Left colon (tissue), 2 donors: ENCODE data around the gene FAM13B. TPM values are rescaled to one million over a fixed set of nuclear protein-coding genes. Genes with fewer than 3 reads are reported as not detected.
"Not testable (repeated sequence)": the region's sequence is repeated elsewhere in the genome, so short reads cannot be mapped to it uniquely, and the experiment has no call there.

Experiments
- ATAC-seq: fragments of 200-7000 bp; cut with Tn5 transposase; one replicate; pipeline ENCODE4 v1.9.1; 2020; ENCODE audit warnings: mild to moderate bottlenecking, moderate library complexity
- DNase-seq, 2 donors: peaks; one replicate each; pipeline ENCODE4 v3.0.0-alpha.2; 2020
- intact Hi-C, 2 donors: fragments of 100-400 bp; cut with DNase I in 1 of 2; cut with micrococcal nuclease in 1 of 2; formaldehyde crosslinking; loops; one replicate each; pipeline versions ENCODE4 v1.11.2 to v1.14.0; 2022; cut with DNase I, micrococcal nuclease
- long read RNA-seq: library from polyadenylated mRNA; unstranded; transcript quantifications from one replicate; pipeline ENCODE4 v2.0.0, GENCODE V29; 2021
- total RNA-seq, 2 donors: library from RNA; stranded (reverse); fragmentation: NEBNext Ultra II Directional; extraction: Animal tissue kit (Norgen Biotek cat#: 25700); gene quantifications; one replicate each; pipeline ENCODE4 v1.2.1, GENCODE V29; 2021
- donor health status: DM: no; HTN: no; CAD: no.
- donor health status: DM: yes; HTN: yes; CAD: no.

The FAM13B gene
- total RNA-seq: 10 to 100 TPM; 20.8 to 24.2 TPM
- long read RNA-seq, full-length matches to known transcripts: 1 of 10 reads
- long read RNA-seq, partial matches to known transcripts: 1 of 10 reads
- long read RNA-seq, other reads (novel, unspliced or antisense): 8 of 10 reads

DNA sequence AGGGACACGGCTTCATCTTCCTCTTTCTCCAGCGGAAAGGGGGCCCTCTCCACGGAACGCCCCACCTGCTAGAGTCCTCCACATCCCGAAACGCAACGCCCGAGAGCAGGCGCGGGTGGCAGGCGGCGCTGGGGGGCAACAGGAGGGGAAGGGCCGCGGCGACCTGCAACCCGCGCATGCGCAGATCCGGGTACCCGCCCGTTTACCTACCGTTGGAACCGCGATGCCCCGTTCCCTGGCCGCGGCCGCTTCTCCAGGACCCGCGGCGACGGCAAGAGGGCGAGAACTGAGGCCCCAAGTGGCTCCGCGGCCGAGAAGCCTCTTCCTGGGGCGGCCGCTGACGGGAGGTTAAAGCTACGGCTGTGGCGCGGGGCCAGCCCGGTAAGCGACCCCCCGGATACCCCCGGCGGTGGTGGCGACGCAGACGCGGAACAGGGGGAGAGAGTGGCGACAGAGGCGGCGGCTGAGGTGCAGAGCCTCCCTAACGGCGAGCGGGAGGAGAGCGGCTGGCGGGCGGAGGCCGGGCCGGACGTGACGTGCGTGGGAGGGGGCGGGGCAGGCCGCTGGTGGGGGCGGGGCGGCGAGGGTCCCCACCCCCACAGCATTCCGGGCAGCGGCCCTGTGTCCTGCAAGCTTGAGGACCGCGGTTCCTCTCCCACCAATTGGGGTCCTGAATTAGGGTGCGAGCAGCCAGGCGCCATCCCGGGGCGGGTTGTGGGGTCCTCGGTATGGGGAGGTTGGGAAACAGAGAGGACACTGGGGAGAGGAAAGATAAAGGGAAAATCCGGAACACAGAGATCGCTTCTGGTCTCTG lies at the start of gene FAM13B:
Gene FAM13B (minus strand): TSS at position 508 of the 814 bp plus-strand sequence. CDS start 13,968 bp downstream, outside the sequence.
- DNase-seq (peak; percentile 80 to 86), ATAC-seq (peak; percentile 93)
- intact Hi-C loops: no loop called here

DNA sequence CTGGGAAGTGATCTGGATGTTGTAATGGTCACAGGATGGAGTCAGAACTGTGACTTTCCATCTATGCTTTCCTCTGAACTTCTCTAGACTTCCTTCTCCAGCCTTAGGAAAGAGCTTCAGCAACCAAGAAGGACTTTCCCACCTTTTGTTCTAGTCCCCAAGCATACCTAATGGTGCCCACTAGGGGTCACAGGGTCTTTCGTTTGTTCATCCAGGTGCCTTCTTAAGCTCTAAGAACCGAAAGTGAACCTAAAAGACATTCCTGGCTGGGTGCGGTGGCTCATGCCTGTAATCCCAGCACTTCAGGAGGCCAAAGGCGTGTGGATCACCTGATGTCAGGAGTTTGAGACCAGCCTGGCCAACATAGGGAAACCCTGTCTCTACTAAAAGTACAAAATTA lies 49.2 kb upstream of the FAM13B start:
- DNase-seq: no peak
- ATAC-seq: no peak
- intact Hi-C loops: no loop called here

DNA sequence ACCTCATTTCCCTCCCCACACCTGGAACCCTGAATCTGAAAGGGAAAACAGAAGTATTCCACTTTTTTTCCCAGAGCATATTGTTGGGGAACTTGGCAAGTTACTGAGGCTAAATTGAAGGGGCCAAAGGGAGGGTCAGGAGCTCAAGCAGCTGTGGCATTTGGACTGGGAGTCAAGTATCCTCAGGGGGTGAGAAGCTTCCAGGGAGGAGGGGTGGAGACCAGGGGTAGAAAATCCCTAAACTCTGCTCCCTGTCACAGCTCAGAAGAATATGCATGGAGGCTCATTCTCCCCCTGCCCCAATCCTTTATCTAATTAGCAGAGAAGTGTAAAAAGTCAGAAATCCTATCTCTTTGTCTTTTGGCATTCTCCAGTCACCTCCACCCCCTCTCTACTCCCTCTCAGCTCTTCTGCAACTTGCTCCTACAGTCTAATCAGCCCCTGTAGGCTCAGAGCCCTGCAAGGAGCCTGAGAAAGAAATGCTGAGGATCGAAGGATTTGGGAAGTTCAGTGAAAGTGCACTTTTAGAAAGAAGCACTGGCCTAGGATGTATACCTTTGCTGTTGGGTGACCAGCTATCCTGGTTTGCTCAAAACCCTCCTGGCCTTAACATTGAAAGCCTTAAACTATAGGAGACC lies 45.2 kb upstream of the FAM13B start:
- intact Hi-C loops: loop anchor here (5.0 kb wide), 1 partner anchor 54 kb away; no protein-coding TSS in a partner anchor
- no peak for ATAC-seq
- DNase-seq: no peak

DNA sequence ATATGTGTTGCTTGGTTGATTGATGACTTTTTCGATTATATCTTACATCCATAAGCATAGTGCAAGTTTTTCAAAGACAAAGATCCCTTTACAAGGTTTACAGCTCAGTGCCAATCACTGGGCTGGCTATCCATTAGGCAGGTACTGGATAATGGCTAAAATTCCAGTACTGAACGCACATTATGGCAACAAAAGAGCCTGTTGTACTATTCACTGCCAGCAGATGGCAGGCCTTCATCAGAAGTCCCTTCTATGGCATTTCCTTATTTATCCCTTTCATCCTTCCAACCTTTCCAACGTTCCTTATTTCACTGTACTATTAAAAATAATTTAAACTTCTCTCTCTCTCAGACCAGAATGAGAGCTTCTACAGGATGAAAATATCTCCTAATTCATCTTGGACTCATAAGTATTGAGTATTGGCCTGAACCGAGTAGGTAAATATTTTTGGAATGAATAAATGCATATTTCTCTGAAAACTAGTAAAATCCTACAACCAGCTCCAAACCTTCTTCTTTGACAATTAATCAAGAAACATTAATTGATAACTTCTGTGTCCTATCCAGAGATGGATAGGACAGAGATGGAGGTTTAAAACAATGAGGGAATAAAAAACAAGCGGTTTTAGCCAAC lies 44.3 kb upstream of the FAM13B start:
- intact Hi-C loops: loop anchor here (5.0 kb wide), 1 partner anchor 55 kb away; no protein-coding TSS in a partner anchor
- ATAC-seq: peak; percentile 74
- DNase-seq: peak; percentile 33 to 76

DNA sequence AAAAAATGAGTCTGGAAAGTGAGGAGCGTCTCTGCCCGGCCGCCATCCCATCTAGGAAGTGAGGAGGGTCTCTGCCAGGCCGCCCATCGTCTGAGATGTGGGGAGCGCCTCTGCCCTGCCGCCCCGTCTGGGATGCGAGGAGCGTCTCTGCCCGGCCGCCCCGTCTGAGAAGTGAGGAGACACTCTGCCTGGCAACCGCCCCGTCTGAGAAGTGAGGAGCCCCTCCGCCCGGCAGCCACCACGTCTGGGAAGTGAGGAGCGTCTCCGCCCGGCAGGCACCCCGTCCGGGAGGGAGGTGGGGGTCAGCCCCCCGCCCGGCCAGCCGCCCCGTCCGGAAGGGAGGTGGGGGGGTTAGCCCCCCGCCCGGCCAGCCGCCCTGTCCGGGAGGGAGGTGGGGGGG lies 37.1 kb upstream of the FAM13B start:
- DNase-seq, ATAC-seq, intact Hi-C loops: not testable (repeated sequence)

DNA sequence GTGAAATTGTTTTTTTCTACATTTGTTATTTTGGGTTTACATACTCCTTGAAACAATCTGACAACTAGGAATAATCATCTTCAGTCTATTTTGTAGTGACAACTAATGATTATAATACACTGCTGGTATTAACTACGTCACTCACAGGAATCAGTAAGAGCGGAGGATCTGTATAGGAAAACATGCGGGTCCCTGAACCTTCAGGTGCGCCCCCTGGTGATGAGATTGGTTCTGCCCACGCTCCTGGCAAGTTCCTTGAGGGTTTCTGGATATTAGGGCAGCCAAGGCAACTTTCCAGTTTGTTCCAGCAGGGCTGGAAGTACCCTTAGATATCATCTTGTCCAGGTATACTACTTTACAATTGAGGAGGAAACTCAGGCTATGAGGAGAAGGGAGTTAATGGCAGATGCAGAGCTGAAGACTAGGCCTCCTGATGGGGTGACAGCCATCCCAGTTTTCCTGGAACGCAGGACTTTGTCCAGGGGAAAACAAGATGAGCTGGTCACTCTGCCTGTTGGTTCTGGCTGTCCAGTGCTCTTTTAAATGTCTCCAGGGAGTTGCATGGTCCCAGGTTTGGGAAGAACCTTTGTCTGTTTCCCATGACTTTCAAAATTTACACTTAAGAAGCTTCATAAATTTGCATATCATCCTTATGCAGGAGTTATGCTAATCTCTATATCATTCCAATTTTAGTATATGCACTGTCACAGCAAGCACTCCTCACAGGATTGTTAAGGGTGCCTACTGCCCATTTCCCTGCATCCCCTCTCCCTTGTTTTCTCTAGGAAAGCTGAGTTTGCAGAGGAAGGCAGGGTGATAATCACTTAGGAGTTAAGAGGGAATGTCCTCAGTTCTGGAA lies 36.1 kb upstream of the FAM13B start:
- peak; percentile 85 for ATAC-seq
- intact Hi-C loops: no loop called here

DNA sequence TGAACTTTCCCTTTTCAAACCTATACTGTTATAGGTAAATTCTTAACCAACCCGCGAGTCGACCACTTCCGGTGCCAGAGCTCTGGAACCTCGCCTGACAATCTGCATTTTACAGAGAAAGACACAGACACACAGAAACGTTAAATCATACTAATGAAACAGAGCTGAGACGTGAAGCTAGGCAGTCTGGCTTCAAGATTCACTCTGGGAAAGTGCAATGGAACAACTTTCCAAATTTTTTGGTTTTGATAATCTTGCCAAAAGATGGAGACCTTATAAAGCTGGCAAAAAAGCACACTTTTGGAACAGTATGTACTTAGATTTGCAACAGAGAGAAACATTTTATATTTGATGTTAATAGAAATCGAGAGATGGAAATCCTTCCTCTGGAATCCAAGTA lies 35.1 kb upstream of the FAM13B start:
- ATAC-seq: no peak
- intact Hi-C loops: no loop called here
- no peak for DNase-seq

More for the DNA sequence above, 36.1 kb upstream of the FAM13B start:
- peak; percentile 51 to 87 for DNase-seq

DNA sequence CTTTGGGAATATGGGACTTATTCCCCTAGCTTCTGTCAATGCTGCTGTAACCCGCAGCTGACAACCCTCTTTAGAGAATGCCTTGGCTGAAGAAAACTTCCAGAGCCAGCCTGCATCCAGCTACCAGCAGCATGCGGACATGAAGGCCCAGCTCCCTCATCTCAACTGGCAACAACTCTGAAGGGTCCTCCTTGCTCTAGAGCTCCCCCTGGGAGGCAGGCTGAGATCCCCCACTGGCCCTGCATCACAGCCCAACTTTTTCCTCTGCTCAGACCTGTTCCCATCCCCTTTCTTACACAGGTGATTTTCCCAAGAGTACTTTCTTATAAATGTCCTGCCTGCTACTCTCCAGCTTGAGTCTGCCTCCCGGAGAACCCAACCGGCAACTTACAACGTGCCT lies 32.2 kb upstream of the FAM13B start:
- DNase-seq (no peak), ATAC-seq (no peak)
- intact Hi-C loops: no loop called here

DNA sequence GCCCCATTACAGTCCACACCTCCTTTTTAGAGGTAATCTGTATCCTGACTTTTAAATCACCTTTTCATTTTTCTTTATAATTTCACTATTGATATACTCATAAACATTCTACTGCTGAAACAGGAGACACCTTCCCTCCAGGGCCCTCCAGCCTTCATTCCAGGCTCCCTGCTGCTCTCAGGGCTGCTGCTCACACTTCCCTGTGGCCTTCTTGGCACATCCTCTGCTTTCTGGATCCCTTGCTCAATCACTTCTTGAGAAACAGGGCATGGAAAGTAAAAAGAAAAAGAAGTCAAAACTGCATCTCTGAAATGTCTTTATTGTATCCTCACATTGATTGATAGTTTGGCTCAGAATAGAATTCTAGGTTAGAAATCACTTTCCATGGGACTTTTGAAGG lies 31.6 kb upstream of the FAM13B start:
- DNase-seq (no peak), ATAC-seq (no peak)
- intact Hi-C loops: no loop called here

DNA sequence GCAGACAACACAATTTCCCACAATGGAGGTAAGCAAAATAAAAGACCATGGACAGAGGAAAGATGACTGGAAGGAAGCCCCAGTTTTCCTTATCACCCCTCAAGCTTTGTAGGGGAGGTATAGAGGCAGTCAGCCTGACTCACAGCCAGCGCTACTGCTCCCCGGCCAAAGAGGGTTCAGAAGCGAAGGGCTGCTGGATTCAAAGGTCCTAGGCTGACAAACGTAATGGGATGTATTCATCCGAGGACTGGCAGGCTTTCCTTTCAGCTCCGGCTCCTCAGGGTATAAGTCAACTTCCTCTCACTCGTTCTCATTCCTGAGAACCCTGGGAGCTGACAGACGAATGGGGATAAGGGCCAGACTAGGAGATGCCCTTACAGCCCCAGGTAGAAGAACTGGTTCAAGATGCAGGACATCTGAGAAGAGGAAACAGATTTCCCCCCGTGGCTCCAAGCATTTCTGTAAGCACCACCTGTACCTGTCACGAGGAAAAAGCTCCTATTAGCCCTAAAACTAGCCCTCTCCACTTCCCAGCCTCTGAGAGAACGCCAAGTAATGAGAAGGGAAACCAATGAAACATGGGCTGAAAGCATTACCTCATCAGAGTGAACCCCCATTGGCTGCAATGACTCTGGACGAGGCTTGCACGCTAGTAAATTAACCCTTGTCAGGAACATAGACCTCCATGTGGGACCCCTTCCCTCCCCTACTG lies 22.1 kb upstream of the FAM13B start:
- no peak for ATAC-seq
- intact Hi-C loops: no loop called here
- no peak for DNase-seq

DNA sequence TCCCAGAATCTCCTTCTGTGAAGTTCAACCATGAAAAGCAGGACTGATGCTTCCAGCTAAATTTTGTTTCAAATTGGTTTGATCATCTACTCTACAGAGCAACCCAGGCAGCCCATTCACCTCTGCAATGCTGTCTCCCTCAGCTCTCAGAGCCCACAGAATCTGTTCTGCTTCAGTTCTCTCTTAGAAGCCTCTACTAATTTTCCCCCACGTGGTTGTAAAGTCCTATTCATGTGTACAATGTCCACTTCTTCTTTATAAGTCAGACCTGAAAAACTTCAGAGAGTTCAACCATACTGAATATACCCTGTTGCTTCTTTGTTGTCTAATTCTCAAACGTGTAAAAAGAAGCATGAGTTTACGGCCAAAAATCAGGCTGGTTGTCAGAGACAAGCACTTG lies 21.3 kb upstream of the FAM13B start:
- intact Hi-C loops: no loop called here
- no peak for ATAC-seq
- DNase-seq: no peak

DNA sequence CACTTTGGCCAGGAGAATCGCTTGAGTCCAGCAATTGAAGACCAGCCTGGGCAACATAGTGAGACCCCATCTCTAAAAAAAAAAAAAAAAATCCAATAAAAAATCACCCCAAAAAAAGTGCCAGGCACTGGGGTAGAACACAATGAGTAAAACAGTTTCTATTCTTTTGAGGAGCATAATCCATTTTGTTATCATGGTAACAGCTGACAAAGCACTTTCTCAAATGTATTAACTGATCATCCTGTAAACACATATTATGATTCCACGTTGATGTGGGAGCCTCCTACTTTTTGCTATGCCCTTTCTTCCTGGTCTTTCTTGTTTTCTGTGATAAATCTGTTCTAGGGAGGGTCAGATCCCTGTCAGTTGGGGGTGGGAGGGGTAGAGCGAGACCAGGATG lies 20.7 kb upstream of the FAM13B start:
- intact Hi-C loops: no loop called here
- no peak for ATAC-seq
- no peak for DNase-seq

DNA sequence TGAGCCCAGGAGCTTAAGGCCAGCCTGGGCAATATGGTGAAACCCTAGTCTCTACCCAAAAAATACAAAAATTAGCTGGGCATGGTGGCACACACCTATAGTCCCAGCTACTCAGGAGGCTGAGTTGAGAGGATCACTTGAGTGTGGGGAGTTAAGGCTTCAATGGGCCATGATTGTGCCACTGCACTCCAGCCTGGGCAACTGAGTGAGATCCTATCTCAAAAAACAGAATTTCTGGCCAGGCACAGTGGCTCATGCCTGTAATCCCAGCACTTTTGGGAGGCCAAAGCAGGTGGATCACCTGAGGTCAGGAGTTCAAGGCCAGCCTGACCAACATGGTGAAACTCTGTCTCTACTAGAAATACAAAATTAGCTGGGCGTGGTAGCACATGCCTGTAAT lies 19.8 kb upstream of the FAM13B start:
- not testable (repeated sequence) for ATAC-seq

DNA sequence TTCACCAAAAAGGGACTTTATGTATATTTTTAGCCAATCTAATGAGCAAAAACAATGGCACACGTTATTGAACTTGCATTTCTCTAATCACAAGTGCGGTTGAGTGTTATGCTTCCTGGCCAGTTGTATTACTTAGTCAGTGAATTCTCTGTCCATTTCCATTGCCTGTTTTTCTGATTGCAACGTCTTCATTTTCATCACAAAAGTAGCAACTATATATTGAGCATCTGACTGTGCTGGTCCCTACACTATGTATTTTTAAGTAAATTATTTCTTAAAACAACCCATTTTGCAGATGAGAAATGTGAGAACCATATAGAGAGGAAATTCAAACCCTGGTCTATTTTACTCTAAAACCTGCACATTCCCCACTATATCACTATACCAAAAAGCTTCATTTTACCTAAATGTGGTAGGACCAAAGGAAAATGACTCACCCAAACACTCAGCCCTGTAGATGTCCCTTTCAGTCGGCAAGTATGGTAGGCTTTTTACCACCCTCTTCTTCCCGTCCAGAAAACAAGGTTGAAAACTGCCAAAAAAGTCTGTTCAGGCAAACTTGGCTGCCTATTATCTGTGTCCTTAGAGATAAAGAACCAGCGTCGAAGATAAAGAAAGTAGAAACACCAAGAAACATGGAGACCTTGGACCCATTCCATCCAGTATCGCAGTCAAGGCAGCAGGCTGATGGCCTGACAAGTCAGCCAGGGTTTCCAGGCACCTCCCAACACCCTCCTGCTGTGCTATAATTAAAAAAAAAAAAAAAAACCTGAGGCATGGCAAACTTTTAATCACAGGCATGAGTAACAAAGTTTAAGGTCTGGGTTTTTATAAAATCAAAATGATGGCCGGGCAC lies 18.8 kb upstream of the FAM13B start:
- intact Hi-C loops: no loop called here
- ATAC-seq (no peak), DNase-seq (no peak)

More for the DNA sequence above, 19.8 kb upstream of the FAM13B start:
- intact Hi-C loops, DNase-seq: not testable (repeated sequence)

DNA sequence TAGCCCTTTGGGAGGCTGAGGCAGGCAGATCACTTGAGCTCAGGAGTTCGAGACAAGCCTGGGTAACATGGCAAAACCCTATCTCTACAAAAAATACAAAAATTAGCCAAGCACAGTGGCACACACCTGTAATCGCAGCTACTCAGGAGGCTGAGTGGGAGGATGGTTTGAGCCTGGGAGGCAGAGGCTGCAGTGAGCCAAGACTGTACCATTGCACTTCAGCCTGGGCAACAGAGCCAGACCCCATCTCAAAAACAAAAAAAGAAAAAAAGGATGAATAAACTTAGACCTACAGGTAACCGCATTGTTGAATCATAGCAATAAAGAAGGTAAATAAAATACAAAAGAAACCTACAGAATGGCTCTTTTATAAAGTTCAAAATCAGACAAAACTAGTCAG lies 12.4 kb upstream of the FAM13B start:
- ATAC-seq, intact Hi-C loops, DNase-seq: not testable (repeated sequence)

DNA sequence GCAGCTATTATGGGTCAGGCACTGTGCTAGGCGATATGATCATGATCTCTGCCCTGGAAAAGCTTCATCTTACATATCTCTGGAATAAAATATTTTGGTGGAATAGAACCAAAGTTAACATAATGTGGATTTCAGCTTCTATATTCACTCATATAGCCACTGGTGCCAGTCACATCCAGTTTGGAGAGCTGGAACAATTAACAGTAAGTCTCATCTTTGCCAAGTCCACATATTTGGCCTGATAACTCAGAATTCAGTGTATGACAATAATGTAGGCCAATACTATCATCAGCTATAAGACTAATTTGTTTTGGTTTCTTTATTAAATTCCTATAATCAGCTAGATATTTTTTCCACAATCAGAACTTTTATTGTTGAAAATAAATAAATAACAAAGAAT lies 5.9 kb upstream of the FAM13B start:
- intact Hi-C loops: loop anchor here in 1 of 2 donors (5.0 kb wide), 1 partner anchor 93 kb away; no protein-coding TSS in a partner anchor
- DNase-seq: no peak
- ATAC-seq: no peak
